ENCODE data around the gene SLC5A10.

DNA sequence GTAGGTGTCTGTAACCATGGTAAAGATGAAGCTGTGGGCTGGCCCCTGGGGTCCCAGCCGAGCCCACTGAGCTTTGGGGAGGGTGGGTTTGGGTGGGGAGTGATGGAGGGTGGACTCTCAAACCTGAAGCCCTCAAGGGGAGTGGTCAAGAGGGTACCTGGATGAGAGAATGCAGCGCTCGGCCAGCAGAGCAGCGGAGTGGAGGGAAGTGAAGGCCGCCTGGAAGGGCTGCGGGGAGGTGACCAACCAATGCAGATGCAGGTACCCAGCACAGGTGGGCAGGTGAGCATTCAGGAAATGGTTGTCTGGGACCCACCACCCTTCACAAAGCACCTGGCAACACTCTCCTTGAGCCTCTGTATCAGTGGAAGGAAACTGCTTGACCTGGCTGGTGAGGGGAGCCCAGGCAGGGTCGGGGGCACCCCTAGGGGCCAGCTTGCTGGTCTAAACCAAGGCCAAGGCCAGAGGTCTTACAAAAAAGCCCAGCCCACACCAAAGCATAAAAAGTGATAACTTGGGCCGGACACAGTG lies 3.4 kb upstream of the SLC5A10 start:
- TF ChIP-seq, protein P1, sequence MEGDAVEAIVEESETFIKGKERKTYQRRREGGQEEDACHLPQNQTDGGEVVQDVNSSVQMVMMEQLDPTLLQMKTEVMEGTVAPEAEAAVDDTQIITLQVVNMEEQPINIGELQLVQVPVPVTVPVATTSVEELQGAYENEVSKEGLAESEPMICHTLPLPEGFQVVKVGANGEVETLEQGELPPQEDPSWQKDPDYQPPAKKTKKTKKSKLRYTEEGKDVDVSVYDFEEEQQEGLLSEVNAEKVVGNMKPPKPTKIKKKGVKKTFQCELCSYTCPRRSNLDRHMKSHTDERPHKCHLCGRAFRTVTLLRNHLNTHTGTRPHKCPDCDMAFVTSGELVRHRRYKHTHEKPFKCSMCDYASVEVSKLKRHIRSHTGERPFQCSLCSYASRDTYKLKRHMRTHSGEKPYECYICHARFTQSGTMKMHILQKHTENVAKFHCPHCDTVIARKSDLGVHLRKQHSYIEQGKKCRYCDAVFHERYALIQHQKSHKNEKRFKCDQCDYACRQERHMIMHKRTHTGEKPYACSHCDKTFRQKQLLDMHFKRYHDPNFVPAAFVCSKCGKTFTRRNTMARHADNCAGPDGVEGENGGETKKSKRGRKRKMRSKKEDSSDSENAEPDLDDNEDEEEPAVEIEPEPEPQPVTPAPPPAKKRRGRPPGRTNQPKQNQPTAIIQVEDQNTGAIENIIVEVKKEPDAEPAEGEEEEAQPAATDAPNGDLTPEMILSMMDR (IDR thresholded peaks at IDR 0.05): no peak
- TF ChIP-seq ZFX (IDR thresholded peaks at IDR 0.05; ENCODE audit: borderline replicate concordance): no peak
